Lung (tissue), 13 donors: ENCODE results near the gene NPBWR2. TPM values are rescaled to one million over a fixed set of nuclear protein-coding genes. Genes with fewer than 3 reads are reported as not detected.
A peak's percentile ranks its signal among the peaks of the same experiment; 100 is the strongest.

ENCODE experiments used
- ATAC-seq: fragments of 200-7000 bp; cut with Tn5 transposase; one replicate; pipeline ENCODE4 v1.9.1; 2020; ENCODE audit warnings: moderate number of reproducible peaks; ENCODE audit not compliant: insufficient read depth, low FRiP score
- DNase-seq, 3 donors: peaks; one replicate each; pipeline ENCODE4 v3.0.0-alpha.2; 2013 to 2017
- H3K27ac ChIP-seq, 2 donors: one replicate each; pipeline ENCODE4 v1.5.1; 2013; ENCODE audit warnings: mild to moderate bottlenecking in 2 of 2, moderate library complexity in 2 of 2, control low read depth in 1 of 2, inconsistent platforms in 1 of 2, low read depth in 1 of 2, low read length in 1 of 2
- H3K27me3 ChIP-seq, 3 donors: one replicate each; pipeline ENCODE4 v1.5.1; 2013; ENCODE audit warnings: low read length in 2 of 3; ENCODE audit not compliant: control insufficient read depth in 3 of 3, insufficient read depth in 3 of 3
- H3K36me3 ChIP-seq, 4 donors: one replicate each; pipeline ENCODE4 v1.5.1; 2013; ENCODE audit warnings: low read length in 4 of 4, mild to moderate bottlenecking in 1 of 4, moderate library complexity in 1 of 4; ENCODE audit not compliant: control insufficient read depth in 4 of 4, insufficient read depth in 4 of 4
- H3K4me1 ChIP-seq, 5 donors: one replicate each; pipeline ENCODE4 v1.5.1; 2013; ENCODE audit warnings: low read length in 5 of 5, mild to moderate bottlenecking in 2 of 5, moderate library complexity in 1 of 5; ENCODE audit not compliant: control insufficient read depth in 5 of 5, insufficient read depth in 5 of 5
- H3K4me3 ChIP-seq: one replicate; pipeline ENCODE4 v1.5.1; 2013; ENCODE audit warnings: mild to moderate bottlenecking, control low read depth, moderate library complexity
- H3K9ac ChIP-seq, 2 donors: one replicate each; pipeline ENCODE4 v1.5.1; 2013; ENCODE audit warnings: low read length in 2 of 2, control low read depth in 1 of 2; ENCODE audit not compliant: insufficient read depth in 1 of 2
- H3K9me3 ChIP-seq, 4 donors: one replicate each; pipeline ENCODE4 v1.5.1; 2013; ENCODE audit warnings: low read length in 3 of 4, mild to moderate bottlenecking in 1 of 4, moderate library complexity in 1 of 4; ENCODE audit not compliant: control insufficient read depth in 4 of 4, insufficient read depth in 3 of 4
- WGBS, 2 donors: extraction: QIAGEN DNeasy Blood & Tissue Kit; methylation state at CpG; one replicate each; pipeline ENCODE4 v1.1.7; 2013; 5-methylcytosine and 5-hydroxymethylcytosine counted together
- polyA plus RNA-seq, 2 donors: library from polyadenylated mRNA; stranded (reverse); fragments of 200-250 nt; gene quantifications; one replicate each; pipeline ENCODE4 v1.2.1, GENCODE V29; 2013
- small RNA-seq: library from RNA; depleted of rRNA; stranded (forward); fragments of <200 nt; gene quantifications from one replicate; pipeline ENCODE3, GENCODE V24; 2014; ENCODE audit warnings: low replicate concordance
- total RNA-seq, 2 donors: library from RNA; depleted of rRNA in 1 of 2; stranded (reverse); fragments of >200 nt in 1 of 2; gene quantifications; one replicate each; pipeline ENCODE4 v1.2.1, GENCODE V29; 2014 to 2021
- TF ChIP-seq, protein P1 (sequence below): IDR thresholded peaks from 2 replicates; pipeline ENCODE4 v1.5.1; 2012; ENCODE audit warnings: mild to moderate bottlenecking; ENCODE audit errors: control extremely low read depth, extremely low read depth
- donor health status: control.
- donor health status: control.
- donor health status: Bipolar disorder and iron deficiency.
- donor health status: healthy.
- donor health status: DM: yes; HTN: yes; CAD: no.

Gene NPBWR2
- total and polyA plus RNA-seq, 4 donors: not detected

DNA sequence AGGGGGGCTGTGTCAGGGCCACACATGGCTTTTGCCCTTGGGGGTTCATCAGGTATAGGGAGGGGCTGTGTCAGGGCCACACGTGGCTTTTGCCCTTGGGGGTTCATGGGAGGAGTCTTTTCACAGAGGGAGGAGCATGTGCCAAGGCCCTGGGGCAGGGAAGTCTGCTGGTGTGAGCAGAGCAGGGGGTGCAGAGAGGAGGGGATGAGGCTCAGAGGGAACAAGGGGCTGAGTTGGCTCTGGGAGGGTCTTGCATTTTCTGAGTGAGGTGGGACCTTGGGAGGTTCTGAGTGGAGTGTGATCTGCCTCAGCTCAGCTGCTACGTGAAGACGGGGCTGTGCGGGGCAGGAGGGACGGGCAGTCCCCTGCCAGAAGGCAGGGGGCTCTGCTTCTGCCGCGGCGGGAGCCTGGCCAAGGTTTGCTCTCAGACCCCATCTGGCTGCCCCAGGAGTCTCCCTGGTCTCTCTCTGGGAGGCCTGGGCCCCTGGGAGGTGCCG is 51.9 kb downstream of the NPBWR2 start:
- no peak for DNase-seq
- Histone ChIP-seq H3K9ac (no peak overlapping the region), H3K27ac (peak overlapping the region; percentile 66 to 78), H3K27me3 (peaks cover 0 to 7% (median 0%) of the 10 kb centered on the region in 3 donors), H3K36me3 (no peaks in the 10 kb centered on the region), H3K4me3 (no peak overlapping the region), H3K4me1 (peaks cover 0 to 68% (median 17%) of the 10 kb centered on the region in 5 donors), H3K9me3 (no peaks in the 10 kb centered on the region)
- TF ChIP-seq, protein P1, sequence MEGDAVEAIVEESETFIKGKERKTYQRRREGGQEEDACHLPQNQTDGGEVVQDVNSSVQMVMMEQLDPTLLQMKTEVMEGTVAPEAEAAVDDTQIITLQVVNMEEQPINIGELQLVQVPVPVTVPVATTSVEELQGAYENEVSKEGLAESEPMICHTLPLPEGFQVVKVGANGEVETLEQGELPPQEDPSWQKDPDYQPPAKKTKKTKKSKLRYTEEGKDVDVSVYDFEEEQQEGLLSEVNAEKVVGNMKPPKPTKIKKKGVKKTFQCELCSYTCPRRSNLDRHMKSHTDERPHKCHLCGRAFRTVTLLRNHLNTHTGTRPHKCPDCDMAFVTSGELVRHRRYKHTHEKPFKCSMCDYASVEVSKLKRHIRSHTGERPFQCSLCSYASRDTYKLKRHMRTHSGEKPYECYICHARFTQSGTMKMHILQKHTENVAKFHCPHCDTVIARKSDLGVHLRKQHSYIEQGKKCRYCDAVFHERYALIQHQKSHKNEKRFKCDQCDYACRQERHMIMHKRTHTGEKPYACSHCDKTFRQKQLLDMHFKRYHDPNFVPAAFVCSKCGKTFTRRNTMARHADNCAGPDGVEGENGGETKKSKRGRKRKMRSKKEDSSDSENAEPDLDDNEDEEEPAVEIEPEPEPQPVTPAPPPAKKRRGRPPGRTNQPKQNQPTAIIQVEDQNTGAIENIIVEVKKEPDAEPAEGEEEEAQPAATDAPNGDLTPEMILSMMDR: no peak
- no peak for ATAC-seq
- WGBS, 2 donors: 52 to 78% methylated on average over 8 to 9 of the region's 9 CpGs

DNA sequence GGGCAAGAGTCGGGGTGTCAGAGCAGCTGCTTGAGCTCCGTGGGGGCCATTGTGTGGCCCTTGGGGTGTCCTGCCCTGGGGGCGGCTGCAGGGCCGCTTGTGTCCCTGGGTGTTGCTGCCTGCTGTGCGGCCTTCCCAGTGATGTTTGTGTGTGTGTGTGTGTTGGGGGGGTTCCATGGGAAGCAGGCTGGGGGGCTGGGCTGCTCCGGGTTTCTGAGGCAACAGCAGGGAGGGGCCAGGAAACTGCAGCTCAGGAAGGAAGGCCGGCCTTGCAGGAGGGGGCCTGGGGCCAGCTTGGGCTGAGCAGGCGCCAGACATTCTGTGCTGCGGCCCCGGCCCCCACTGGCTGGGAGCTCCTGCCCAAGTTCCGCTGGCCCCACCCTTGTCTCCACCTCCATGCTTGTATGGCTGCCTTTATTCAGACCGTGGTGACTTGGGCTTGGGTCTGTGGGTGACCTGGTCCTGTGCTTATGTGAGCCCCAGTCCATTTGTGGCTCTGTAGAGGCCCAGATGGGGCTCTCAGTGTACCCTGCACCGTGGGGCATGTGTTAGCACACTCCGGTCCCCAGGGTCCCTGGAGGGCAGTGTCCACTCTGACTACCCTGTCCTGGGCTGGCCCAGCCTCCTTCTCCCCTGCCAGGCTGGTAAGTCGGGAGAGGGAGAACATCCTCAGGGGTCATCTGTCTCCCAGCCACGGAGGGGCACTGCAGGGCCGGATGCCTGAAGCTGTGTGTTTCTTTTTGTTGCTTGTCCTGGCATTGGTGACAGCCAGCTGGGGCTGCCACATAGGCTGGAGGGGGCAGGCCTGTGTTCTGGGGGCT is 53.3 kb downstream of the NPBWR2 start:
- peak overlapping the region in 1 of 2 donors; percentile 58 for H3K9ac ChIP-seq
- no peaks in the 10 kb centered on the region for H3K9me3 ChIP-seq
- no peak overlapping the region for H3K4me3 ChIP-seq
- H3K27me3 ChIP-seq: peaks cover 0 to 7% (median 7%) of the 10 kb centered on the region in 3 donors
- H3K4me1 ChIP-seq: peaks cover 0 to 76% (median 17%) of the 10 kb centered on the region in 5 donors
- TF ChIP-seq, protein P1: no peak
- DNase-seq: peak; percentile 90 to 96 (median 91)
- H3K27ac ChIP-seq: peak overlapping the region; percentile 66 to 86
- no peaks in the 10 kb centered on the region for H3K36me3 ChIP-seq
- 19 to 22% methylated on average over 14 to 17 of the region's 17 CpGs for WGBS, 2 donors
- no peak for ATAC-seq

Small RNAs within 50 kb of the gene (small RNA-seq; reads per million reads assigned to genes)
- gene AL355803.1 (not detected), gene MIR6813 (not detected)

Other genes starting within 250 kb of the NPBWR2 start
- gene ABHD16B, start 246.1 kb downstream of the NPBWR2 start, total RNA-seq: not detected
- 1 to 10 TPM in 1 of 2 donors, under 1 TPM in 1; 0.89 to 1.5 TPM for gene ABHD16B, start 246.1 kb downstream of the NPBWR2 start, polyA plus RNA-seq
- 10 to 100 TPM; 66.2 to 92.4 TPM for gene TPD52L2, start 242.3 kb downstream of the NPBWR2 start, total RNA-seq
- gene TPD52L2, start 242.3 kb downstream of the NPBWR2 start, polyA plus RNA-seq: 100 to 1,000 TPM in 1 of 2 donors, 10 to 100 TPM in 1; 66.2 to 130 TPM
- gene DNAJC5, start 212.4 kb downstream of the NPBWR2 start, total RNA-seq: 10 to 100 TPM; 25.1 to 64.5 TPM
- 10 to 100 TPM; 26.5 to 48.2 TPM for gene DNAJC5, start 212.4 kb downstream of the NPBWR2 start, polyA plus RNA-seq
- gene UCKL1, start 151.1 kb downstream of the NPBWR2 start, total RNA-seq: 10 to 100 TPM; 33.6 to 42.7 TPM
- gene UCKL1, start 151.1 kb downstream of the NPBWR2 start, polyA plus RNA-seq: 10 to 100 TPM; 34.8 to 37.5 TPM
- gene ZNF512B, start 137.6 kb downstream of the NPBWR2 start, total RNA-seq: 10 to 100 TPM; 10.7 to 18.9 TPM
- 10 to 100 TPM in 1 of 2 donors, 1 to 10 TPM in 1; 8.7 to 13.0 TPM for gene ZNF512B, start 137.6 kb downstream of the NPBWR2 start, polyA plus RNA-seq
- gene SAMD10, start 127.9 kb downstream of the NPBWR2 start, total RNA-seq: 1 to 10 TPM; 2.3 to 6.4 TPM
- gene SAMD10, start 127.9 kb downstream of the NPBWR2 start, polyA plus RNA-seq: 1 to 10 TPM; 4.7 to 6.8 TPM
- gene PRPF6, start 126.4 kb downstream of the NPBWR2 start, total RNA-seq: 10 to 100 TPM; 61.2 to 65.0 TPM
- gene PRPF6, start 126.4 kb downstream of the NPBWR2 start, polyA plus RNA-seq: 10 to 100 TPM; 43.6 to 47.1 TPM
- 1 to 10 TPM; 1.3 to 2.0 TPM for gene C20orf204, start 71.4 kb downstream of the NPBWR2 start, total RNA-seq
- under 1 TPM; 0.50 to 0.63 TPM for gene C20orf204, start 71.4 kb downstream of the NPBWR2 start, polyA plus RNA-seq
- gene SOX18, start 57.9 kb downstream of the NPBWR2 start, total RNA-seq: 10 to 100 TPM; 12.1 to 52.2 TPM
- gene SOX18, start 57.9 kb downstream of the NPBWR2 start, polyA plus RNA-seq: 10 to 100 TPM; 26.9 to 31.7 TPM
- gene TCEA2, start 44.4 kb downstream of the NPBWR2 start, total RNA-seq: 10 to 100 TPM; 28.5 to 32.8 TPM
- gene TCEA2, start 44.4 kb downstream of the NPBWR2 start, polyA plus RNA-seq: 10 to 100 TPM; 18.3 to 32.9 TPM
- 10 to 100 TPM; 15.1 to 50.7 TPM for gene RGS19, start 28.0 kb downstream of the NPBWR2 start, total RNA-seq
- gene RGS19, start 28.0 kb downstream of the NPBWR2 start, polyA plus RNA-seq: 10 to 100 TPM; 19.5 to 99.0 TPM
- gene OPRL1, start 27.5 kb downstream of the NPBWR2 start, total RNA-seq: 1 to 10 TPM; 1.6 to 2.5 TPM
- gene OPRL1, start 27.5 kb downstream of the NPBWR2 start, polyA plus RNA-seq: 1 to 10 TPM in 1 of 2 donors, under 1 TPM in 1; 0.45 to 3.1 TPM
- under 1 TPM; 0.51 to 0.64 TPM for gene LKAAEAR1, start 23.2 kb downstream of the NPBWR2 start, total RNA-seq
- 1 to 10 TPM in 1 of 2 donors, under 1 TPM in 1; 0.65 to 2.3 TPM for gene LKAAEAR1, start 23.2 kb downstream of the NPBWR2 start, polyA plus RNA-seq
- gene MYT1, start 56.9 kb upstream of the NPBWR2 start, total RNA-seq: under 1 TPM in 1 of 2 donors, not detected in 1; 0.40 TPM
- gene MYT1, start 56.9 kb upstream of the NPBWR2 start, polyA plus RNA-seq: under 1 TPM; 0.03 to 0.10 TPM
- 100 to 1,000 TPM in 1 of 2 donors, 10 to 100 TPM in 1; 27.5 to 123 TPM for gene PCMTD2, start 148.2 kb upstream of the NPBWR2 start, total RNA-seq
- 10 to 100 TPM; 16.5 to 22.9 TPM for gene PCMTD2, start 148.2 kb upstream of the NPBWR2 start, polyA plus RNA-seq